Neural progenitor cell (in vitro differentiated cells): ENCODE results near the gene PNCK.

Experiments
- EZH2 ChIP-seq: fragments of 200-600 bp; sonication (generic); IDR thresholded peaks from 2 replicates; pipeline ENCODE4 v1.6.1; 2017; ENCODE audit warnings: antibody characterized with exemption, mild to moderate bottlenecking, moderate library complexity
- TF ChIP-seq, protein P1 (sequence below): fragments of 200-600 bp; sonication (generic); IDR thresholded peaks from 2 replicates; pipeline ENCODE4 v1.5.1; 2017; ENCODE audit warnings: antibody characterized with exemption, mild to moderate bottlenecking

- TF ChIP-seq EZH2: no peak
- TF ChIP-seq, protein P1, sequence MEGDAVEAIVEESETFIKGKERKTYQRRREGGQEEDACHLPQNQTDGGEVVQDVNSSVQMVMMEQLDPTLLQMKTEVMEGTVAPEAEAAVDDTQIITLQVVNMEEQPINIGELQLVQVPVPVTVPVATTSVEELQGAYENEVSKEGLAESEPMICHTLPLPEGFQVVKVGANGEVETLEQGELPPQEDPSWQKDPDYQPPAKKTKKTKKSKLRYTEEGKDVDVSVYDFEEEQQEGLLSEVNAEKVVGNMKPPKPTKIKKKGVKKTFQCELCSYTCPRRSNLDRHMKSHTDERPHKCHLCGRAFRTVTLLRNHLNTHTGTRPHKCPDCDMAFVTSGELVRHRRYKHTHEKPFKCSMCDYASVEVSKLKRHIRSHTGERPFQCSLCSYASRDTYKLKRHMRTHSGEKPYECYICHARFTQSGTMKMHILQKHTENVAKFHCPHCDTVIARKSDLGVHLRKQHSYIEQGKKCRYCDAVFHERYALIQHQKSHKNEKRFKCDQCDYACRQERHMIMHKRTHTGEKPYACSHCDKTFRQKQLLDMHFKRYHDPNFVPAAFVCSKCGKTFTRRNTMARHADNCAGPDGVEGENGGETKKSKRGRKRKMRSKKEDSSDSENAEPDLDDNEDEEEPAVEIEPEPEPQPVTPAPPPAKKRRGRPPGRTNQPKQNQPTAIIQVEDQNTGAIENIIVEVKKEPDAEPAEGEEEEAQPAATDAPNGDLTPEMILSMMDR: no peak
Measured at GRCh38 chrX:153665726-153666306, 7.8 kb downstream of the PNCK start.
